BLaER1 (cell line): Measurements from ENCODE around the gene SEMA7A.
"Not testable (repeated sequence)": the region's sequence is repeated elsewhere in the genome, so short reads cannot be mapped to it uniquely, and the experiment has no call there.

Experiments used
- H3K27ac ChIP-seq: shearing (Covaris generic); formaldehyde crosslinking; 2 replicates; pipeline ENCODE4 v1.8.1; 2022
- H3K27me3 ChIP-seq: shearing (Covaris generic); formaldehyde crosslinking; 2 replicates; pipeline ENCODE4 v1.8.1; 2022
- H3K36me3 ChIP-seq: shearing (Covaris generic); formaldehyde crosslinking; 2 replicates; pipeline ENCODE4 v1.8.1; 2022
- H3K4me1 ChIP-seq: shearing (Covaris generic); formaldehyde crosslinking; 2 replicates; pipeline ENCODE4 v1.8.1; 2022
- H3K4me2 ChIP-seq: shearing (Covaris generic); formaldehyde crosslinking; 2 replicates; pipeline ENCODE4 v1.8.1; 2022
- H3K4me3 ChIP-seq: shearing (Covaris generic); formaldehyde crosslinking; 2 replicates; pipeline ENCODE4 v1.8.1; 2022
- H3K9ac ChIP-seq: shearing (Covaris generic); formaldehyde crosslinking; 2 replicates; pipeline ENCODE4 v1.8.1; 2022
- H3K9me3 ChIP-seq: shearing (Covaris generic); formaldehyde crosslinking; 2 replicates; pipeline ENCODE4 v1.8.1; 2022
- H4K20me1 ChIP-seq: shearing (Covaris generic); formaldehyde crosslinking; 2 replicates; pipeline ENCODE4 v1.8.1; 2022
- Cebpa-rat ChIP-seq: shearing (Covaris generic); IDR thresholded peaks from 2 replicates; pipeline ENCODE4 v1.8.1; 2022

The SEMA7A gene

DNA sequence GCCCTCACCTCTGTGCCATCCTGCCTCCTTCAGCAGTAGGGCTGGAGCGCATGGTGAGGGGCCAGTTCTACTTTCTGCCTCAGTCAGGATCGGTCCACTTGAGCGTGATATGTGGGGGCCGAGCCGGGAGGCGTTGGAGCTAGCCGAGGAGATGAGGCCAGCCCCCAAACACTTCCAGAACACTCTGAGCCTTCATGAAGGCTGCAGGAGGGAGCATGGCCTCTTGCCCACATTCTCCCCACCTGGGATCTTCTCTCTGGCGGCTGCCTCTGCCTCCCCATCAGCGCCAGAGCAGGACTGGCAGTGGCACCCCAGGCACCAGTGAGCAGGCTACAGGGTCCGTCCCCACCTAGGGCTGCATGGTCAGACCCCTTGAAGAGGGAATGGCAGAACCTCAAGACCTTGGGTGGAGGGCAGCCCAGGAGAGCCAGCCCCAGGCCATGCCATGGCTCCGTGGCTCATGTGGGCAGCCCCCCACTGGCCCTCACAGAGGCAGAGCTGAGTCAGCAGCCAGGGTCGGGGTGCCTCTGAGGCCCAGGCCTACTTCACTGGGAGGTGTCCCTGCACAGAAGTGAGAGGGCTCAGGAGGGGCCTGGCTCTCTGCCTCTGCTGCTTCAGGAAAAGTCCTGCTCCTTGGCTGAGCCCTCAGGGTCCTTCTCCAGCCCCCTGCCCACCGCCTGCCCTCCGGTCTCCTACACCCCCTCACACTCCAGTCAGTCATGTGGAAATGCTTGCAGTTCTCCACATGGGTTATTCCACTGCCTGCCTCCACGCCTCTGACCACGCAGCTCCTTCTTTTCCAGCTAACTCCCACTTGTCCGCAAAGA lies 38.2 kb downstream of the SEMA7A start:
- no peak overlapping the region for H3K4me3 ChIP-seq
- no peaks in the 10 kb centered on the region for H3K9me3 ChIP-seq
- H3K9ac ChIP-seq = no peak overlapping the region
- no peaks in the 10 kb centered on the region for H3K36me3 ChIP-seq
- H3K4me2 ChIP-seq = peak overlapping the region; percentile 66
- TF ChIP-seq Cebpa-rat = no peak
- H3K27ac ChIP-seq = no peak overlapping the region
- H3K4me1 ChIP-seq = peaks cover 86% of the 10 kb centered on the region
- no peaks in the 10 kb centered on the region for H4K20me1 ChIP-seq
- H3K27me3 ChIP-seq = no peaks in the 10 kb centered on the region

DNA sequence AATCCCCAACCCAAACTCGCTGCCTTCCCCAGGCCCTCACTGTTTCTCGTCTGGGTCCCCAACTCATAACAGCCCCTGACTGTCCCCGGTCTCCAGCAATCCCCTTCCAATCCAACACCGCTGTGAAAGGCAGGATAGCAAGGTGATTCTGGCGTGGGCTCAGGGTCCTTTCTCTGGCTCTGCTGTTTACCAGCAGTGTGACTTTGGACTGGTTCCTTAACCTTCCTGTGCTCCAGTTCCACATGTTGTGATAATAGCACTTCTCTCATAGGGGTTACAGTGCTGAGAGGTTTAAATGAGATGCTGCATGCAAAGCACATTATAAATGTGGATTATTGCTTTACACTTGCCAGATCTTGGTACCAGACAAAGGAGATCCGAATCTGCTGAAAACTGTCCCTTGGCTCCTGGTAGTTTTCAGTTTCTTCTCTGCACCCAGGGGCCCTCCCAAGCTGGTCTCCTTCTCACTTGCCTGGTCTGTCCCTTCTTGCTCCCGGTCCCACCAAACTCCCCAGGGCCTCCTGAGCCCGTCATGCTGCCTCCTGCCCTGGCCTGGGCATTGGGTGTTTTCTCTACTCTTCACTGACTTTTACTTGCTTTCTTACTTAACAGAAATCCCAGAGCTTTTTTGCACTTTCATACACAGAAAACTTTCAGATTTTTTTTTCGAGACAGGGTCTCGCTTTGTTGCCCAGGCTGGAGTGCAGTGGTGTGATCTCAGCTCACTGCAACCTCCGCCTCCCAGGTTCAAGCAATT lies 39.5 kb downstream of the SEMA7A start:
- peaks cover 86% of the 10 kb centered on the region for H3K4me1 ChIP-seq
- H3K4me2 ChIP-seq = no peak overlapping the region
- H4K20me1 ChIP-seq = no peaks in the 10 kb centered on the region
- H3K36me3 ChIP-seq = no peaks in the 10 kb centered on the region
- H3K27me3 ChIP-seq = no peaks in the 10 kb centered on the region
- H3K9ac ChIP-seq = no peak overlapping the region
- no peak for TF ChIP-seq Cebpa-rat
- no peaks in the 10 kb centered on the region for H3K9me3 ChIP-seq
- no peak overlapping the region for H3K4me3 ChIP-seq
- H3K27ac ChIP-seq = no peak overlapping the region

- Histone ChIP-seq H3K4me2 (no peak overlapping the region), H3K9ac (no peak overlapping the region), H3K36me3 (no peaks in the 10 kb centered on the region), H3K9me3 (no peaks in the 10 kb centered on the region), H4K20me1 (no peaks in the 10 kb centered on the region), H3K27me3 (no peaks in the 10 kb centered on the region), H3K27ac (no peak overlapping the region), H3K4me3 (no peak overlapping the region), H3K4me1 (peaks cover 82% of the 10 kb centered on the region)
- TF ChIP-seq Cebpa-rat = no peak
Observed at GRCh38 chr15:74393423-74393822, 40.3 kb downstream of the SEMA7A start.

DNA sequence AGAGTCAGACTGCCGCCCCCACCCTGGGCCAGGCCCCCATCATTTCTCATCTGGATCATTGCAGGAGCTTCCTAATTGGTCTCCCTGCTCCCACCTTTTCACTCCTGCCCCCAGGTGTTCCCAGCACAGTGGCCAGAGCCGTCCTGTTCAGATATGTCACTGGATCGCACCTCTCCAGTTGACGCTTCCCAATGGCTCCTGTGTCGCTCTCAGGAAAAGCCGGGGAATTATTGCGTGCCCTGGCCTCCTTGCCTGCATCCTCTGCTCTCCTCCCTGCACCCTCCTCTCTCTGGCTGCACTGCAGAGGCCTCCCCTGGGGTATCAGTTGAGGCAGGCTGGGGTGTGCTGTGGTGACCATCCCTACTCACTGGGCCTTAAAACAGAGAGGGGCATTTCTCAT lies 40.9 kb downstream of the SEMA7A start:
- no peak for TF ChIP-seq Cebpa-rat
- Histone ChIP-seq H3K9me3 (no peaks in the 10 kb centered on the region), H3K9ac (no peak overlapping the region), H3K27me3 (no peaks in the 10 kb centered on the region), H3K4me2 (no peak overlapping the region), H3K36me3 (no peaks in the 10 kb centered on the region), H3K27ac (no peak overlapping the region), H3K4me3 (no peak overlapping the region), H4K20me1 (no peaks in the 10 kb centered on the region), H3K4me1 (peaks cover 82% of the 10 kb centered on the region)

DNA sequence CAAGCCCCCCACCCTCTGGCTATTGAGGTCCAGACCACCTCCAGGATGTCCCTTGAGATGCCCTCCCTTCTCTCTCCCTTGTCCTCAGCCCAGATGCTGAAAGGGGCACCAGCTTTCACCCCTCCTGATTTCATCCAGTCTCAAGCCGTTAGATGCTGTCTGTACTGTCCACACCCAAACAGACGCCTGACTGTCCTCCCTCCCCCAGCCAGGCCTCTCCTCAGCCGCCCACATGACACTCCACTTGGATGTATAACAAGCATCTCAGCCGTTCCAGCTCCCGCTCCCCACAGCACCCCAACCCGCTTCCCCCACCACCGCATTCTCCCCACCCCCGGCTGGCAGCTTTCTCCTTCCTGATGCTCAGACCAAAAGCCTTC lies 41.3 kb downstream of the SEMA7A start:
- peaks cover 82% of the 10 kb centered on the region for H3K4me1 ChIP-seq
- H3K27ac ChIP-seq = no peak overlapping the region
- no peak for TF ChIP-seq Cebpa-rat
- H3K27me3 ChIP-seq = no peaks in the 10 kb centered on the region
- no peak overlapping the region for H3K4me3 ChIP-seq
- no peaks in the 10 kb centered on the region for H3K36me3 ChIP-seq
- no peaks in the 10 kb centered on the region for H3K9me3 ChIP-seq
- no peaks in the 10 kb centered on the region for H4K20me1 ChIP-seq
- no peak overlapping the region for H3K4me2 ChIP-seq
- H3K9ac ChIP-seq = no peak overlapping the region

GRCh38 chr15:74391582-74392450 lies 41.9 kb downstream of the SEMA7A start:
- Histone ChIP-seq H3K27ac (no peak overlapping the region), H3K36me3 (no peaks in the 10 kb centered on the region), H3K4me1 (peaks cover 82% of the 10 kb centered on the region), H3K9ac (no peak overlapping the region), H3K4me2 (0 out of 2 replicates have a peak overlapping the region, but pooled peaks have one; percentile 6), H4K20me1 (no peaks in the 10 kb centered on the region), H3K9me3 (no peaks in the 10 kb centered on the region), H3K27me3 (no peaks in the 10 kb centered on the region), H3K4me3 (no peak overlapping the region)
- TF ChIP-seq Cebpa-rat = no peak

DNA sequence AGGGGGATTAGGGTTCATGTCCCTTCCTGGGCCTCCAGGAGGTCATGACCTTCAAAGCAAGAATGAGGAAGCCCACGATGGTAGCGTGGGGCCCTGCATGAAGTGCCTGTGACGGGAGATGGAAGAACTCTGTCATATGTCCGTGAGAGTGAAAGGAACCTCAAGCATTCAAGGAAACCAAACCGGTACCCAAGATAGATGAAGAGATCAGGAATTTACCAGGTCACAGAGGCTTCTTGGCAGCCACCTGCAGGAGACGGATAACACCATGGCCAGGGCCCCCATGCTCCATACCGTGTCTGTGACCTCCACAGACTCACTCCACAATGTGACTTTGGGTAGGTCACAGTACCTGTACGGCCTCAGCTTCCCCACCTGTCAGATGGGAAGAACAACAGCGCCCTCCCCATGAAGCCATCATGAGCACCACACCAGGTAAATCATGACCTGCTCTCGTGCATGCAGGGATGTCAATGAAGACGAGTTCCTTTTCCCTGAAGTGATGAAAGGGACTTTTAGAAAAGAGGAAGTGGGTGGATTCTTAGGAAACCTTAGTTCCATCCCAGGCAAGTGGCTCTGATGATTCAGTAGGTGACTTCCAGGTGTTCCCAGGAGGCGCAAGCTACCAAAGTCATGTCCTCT lies 43.0 kb downstream of the SEMA7A start:
- H3K27me3 ChIP-seq = no peaks in the 10 kb centered on the region
- no peaks in the 10 kb centered on the region for H3K36me3 ChIP-seq
- 0 out of 2 replicates have a peak overlapping the region, but pooled peaks have one; percentile 6 for H3K4me2 ChIP-seq
- H3K9ac ChIP-seq = no peak overlapping the region
- no peak overlapping the region for H3K4me3 ChIP-seq
- H3K4me1 ChIP-seq = peaks cover 82% of the 10 kb centered on the region
- H3K27ac ChIP-seq = no peak overlapping the region
- H4K20me1 ChIP-seq = no peaks in the 10 kb centered on the region
- no peaks in the 10 kb centered on the region for H3K9me3 ChIP-seq
- no peak for TF ChIP-seq Cebpa-rat

GRCh38 chr15:74390049-74390646 lies 43.6 kb downstream of the SEMA7A start:
- H3K9ac ChIP-seq, H4K20me1 ChIP-seq, H3K36me3 ChIP-seq, H3K27me3 ChIP-seq, H3K27ac ChIP-seq, H3K9me3 ChIP-seq, H3K4me3 ChIP-seq: not testable (repeated sequence)
- peak overlapping the region; percentile 32 for H3K4me2 ChIP-seq
- peaks cover 82% of the 10 kb centered on the region for H3K4me1 ChIP-seq
